SU-DHL-6 (cell line): ENCODE measurements around the gene TMEM258.

Experiments
- H2AFZ ChIP-seq: fragments of 200-600 bp; sonication (generic); 2 replicates; pipeline ENCODE4 v1.6.1; 2014; ENCODE audit warnings: low read depth, mild to moderate bottlenecking, moderate library complexity, mixed read lengths, antibody characterized with exemption, low read length; ENCODE audit not compliant: severe bottlenecking
- H3F3A ChIP-seq: fragments of 200-600 bp; shearing (Covaris generic); 2 replicates; pipeline ENCODE4 v1.6.0; 2016; ENCODE audit warnings: antibody characterized with exemption, mild to moderate bottlenecking; ENCODE audit not compliant: insufficient read depth
- H3K27ac ChIP-seq: fragments of 200-600 bp; sonication (generic); 2 replicates; pipeline ENCODE4 v1.5.1; 2016; ENCODE audit warnings: low read depth, mild to moderate bottlenecking, low read length, moderate library complexity, mixed read lengths
- H3K27me3 ChIP-seq: fragments of 200-600 bp; sonication (generic), shearing (Covaris generic); 2 replicates; pipeline ENCODE4 v1.6.0; 2014; ENCODE audit warnings: mild to moderate bottlenecking, low read length
- H3K36me3 ChIP-seq: fragments of 200-600 bp; sonication (generic); 2 replicates; pipeline ENCODE4 v1.6.1; 2014; ENCODE audit warnings: mild to moderate bottlenecking, low read length, mixed read lengths
- H3K4me2 ChIP-seq: fragments of 300-600, 200-600 bp; shearing (Covaris generic), sonication (generic); 2 replicates; pipeline ENCODE4 v1.6.0; 2014; ENCODE audit warnings: low read length, low read depth, mild to moderate bottlenecking; ENCODE audit not compliant: poor library complexity, severe bottlenecking
- H3K4me3 ChIP-seq: fragments of 200-600 bp; sonication (generic); 2 replicates; pipeline ENCODE4 v1.5.1; 2014; ENCODE audit warnings: antibody characterized with exemption, low read length, mild to moderate bottlenecking, mixed read lengths; ENCODE audit not compliant: insufficient read depth, poor library complexity, severe bottlenecking
- H3K79me2 ChIP-seq: fragments of 200-600 bp; sonication (generic); 2 replicates; pipeline ENCODE4 v1.6.1; 2014; ENCODE audit warnings: mild to moderate bottlenecking, low read length, moderate library complexity; ENCODE audit not compliant: insufficient read depth
- H3K9ac ChIP-seq: fragments of 200-600 bp; sonication (generic); 2 replicates; pipeline ENCODE4 v1.7.0; 2014; ENCODE audit warnings: mild to moderate bottlenecking, low read length
- H3K9me2 ChIP-seq: fragments of 200-600 bp; sonication (generic); replicated peaks from 2 replicates; pipeline ENCODE4 v1.6.1; 2014; ENCODE audit warnings: low read length; ENCODE audit not compliant: insufficient read depth
- H3K9me3 ChIP-seq: fragments of 200-600 bp; sonication (generic); 2 replicates; pipeline ENCODE4 v1.6.1; 2014; ENCODE audit warnings: low read length, mixed read lengths; ENCODE audit not compliant: insufficient read depth
- H4K20me1 ChIP-seq: fragments of 200-600 bp; sonication (generic); 2 replicates; pipeline ENCODE4 v1.6.1; 2014; ENCODE audit warnings: low read depth, mild to moderate bottlenecking, antibody characterized with exemption, low read length, moderate library complexity, mixed read lengths
- CTCF ChIP-seq: fragments of 200-600 bp; sonication (generic); IDR thresholded peaks from one replicate; pipeline ENCODE4 v1.5.1; 2017; ENCODE audit warnings: antibody characterized with exemption, mild to moderate bottlenecking, low read length, moderate library complexity; ENCODE audit not compliant: insufficient read depth, poor library complexity, severe bottlenecking
- EZH2phosphoT487 ChIP-seq: fragments of 200-600 bp; sonication (generic), shearing (Covaris generic); conservative IDR thresholded peaks from 2 replicates; pipeline ENCODE4 v1.6.1; 2018; ENCODE audit warnings: mild to moderate bottlenecking, antibody characterized with exemption, low read length, moderate library complexity, mixed read lengths

The TMEM258 gene

GRCh38 chr11:61810671-61811175 lies 18.3 kb upstream of the TMEM258 start:
- no peak overlapping the region for H3K4me3 ChIP-seq
- no peaks in the 10 kb centered on the region for H3K27me3 ChIP-seq
- H2AFZ ChIP-seq = no peak overlapping the region
- no peak overlapping the region for H3K9ac ChIP-seq
- no peak overlapping the region for H3K27ac ChIP-seq
- TF ChIP-seq CTCF (no peak), EZH2phosphoT487 (no peak)
- H4K20me1 ChIP-seq = no peaks in the 10 kb centered on the region
- 0 out of 2 replicates have a peak, but pooled peaks cover 6% of the 10 kb centered on the region for H3K36me3 ChIP-seq
- H3K79me2 ChIP-seq = 0 out of 2 replicates have a peak, but pooled peaks cover 9% of the 10 kb centered on the region
- H3K9me3 ChIP-seq = no peaks in the 10 kb centered on the region
- no peaks in the 10 kb centered on the region for H3K9me2 ChIP-seq
- H3K4me2 ChIP-seq = no peak overlapping the region
- H3F3A ChIP-seq = peaks cover 6% of the 10 kb centered on the region

GRCh38 chr11:61806785-61807184 lies 14.4 kb upstream of the TMEM258 start:
- H3K9me3 ChIP-seq = no peaks in the 10 kb centered on the region
- no peaks in the 10 kb centered on the region for H3F3A ChIP-seq
- H2AFZ ChIP-seq = no peak overlapping the region
- H3K27ac ChIP-seq = no peak overlapping the region
- no peaks in the 10 kb centered on the region for H3K79me2 ChIP-seq
- no peak overlapping the region for H3K4me2 ChIP-seq
- no peaks in the 10 kb centered on the region for H4K20me1 ChIP-seq
- H3K9ac ChIP-seq = no peak overlapping the region
- TF ChIP-seq CTCF = no peak
- no peak for TF ChIP-seq EZH2phosphoT487
- H3K27me3 ChIP-seq = no peaks in the 10 kb centered on the region
- H3K9me2 ChIP-seq = no peaks in the 10 kb centered on the region
- H3K4me3 ChIP-seq = no peak overlapping the region
- H3K36me3 ChIP-seq = 0 out of 2 replicates have a peak, but pooled peaks cover 6% of the 10 kb centered on the region

- Histone ChIP-seq H3K79me2 (no peaks in the 10 kb centered on the region), H3F3A (peaks cover 15% of the 10 kb centered on the region), H3K9me3 (no peaks in the 10 kb centered on the region), H3K27me3 (no peaks in the 10 kb centered on the region), H3K4me2 (no peak overlapping the region), H3K4me3 (no peak overlapping the region), H2AFZ (no peak overlapping the region), H3K9me2 (no peaks in the 10 kb centered on the region), H3K9ac (no peak overlapping the region), H3K27ac (no peak overlapping the region), H4K20me1 (peaks cover 4% of the 10 kb centered on the region; the same call in 1 of the 2 replicates), H3K36me3 (0 out of 2 replicates have a peak, but pooled peaks cover 6% of the 10 kb centered on the region)
- TF ChIP-seq EZH2phosphoT487 (no peak), CTCF (no peak)
Observed at GRCh38 chr11:61805146-61805545, 12.7 kb upstream of the TMEM258 start.
